ENCODE measurements around the gene ABI2.

The ABI2 gene

GRCh38 chr2:203484266-203485112 is 156.3 kb downstream of the ABI2 start:
- no peak for FAIRE-seq

- no peak for FAIRE-seq
Measured at GRCh38 chr2:203489531-203489930, 161.3 kb downstream of the ABI2 start.

GRCh38 chr2:203490391-203490790 is 162.2 kb downstream of the ABI2 start:
- peak; percentile 64 for FAIRE-seq

GRCh38 chr2:203492965-203493364 is 164.8 kb downstream of the ABI2 start:
- peak; percentile 74 for FAIRE-seq

All from islet of Langerhans (tissue), 1 donor.